ENCODE measurements around the gene EMID1. TPM values are rescaled to one million over a fixed set of nuclear protein-coding genes. Genes with fewer than 3 reads are reported as not detected.

Gene EMID1
- polyA plus RNA-seq, 1 donor: 67.6 TPM

Other genes starting within 250 kb of the EMID1 start
- gene C22orf31, start 144.1 kb upstream of the EMID1 start, polyA plus RNA-seq (ENCODE audit: insufficient read length): 1.5 TPM
- 22.3 TPM for gene KREMEN1, start 132.9 kb upstream of the EMID1 start, polyA plus RNA-seq (ENCODE audit: insufficient read length)
- gene RHBDD3, start 62.1 kb downstream of the EMID1 start, polyA plus RNA-seq (ENCODE audit: insufficient read length): 25.4 TPM
- gene EWSR1, start 62.4 kb downstream of the EMID1 start, polyA plus RNA-seq (ENCODE audit: insufficient read length): 404 TPM
- 5.9 TPM for gene GAS2L1, start 100.8 kb downstream of the EMID1 start, polyA plus RNA-seq (ENCODE audit: insufficient read length)
- gene RASL10A, start 109.8 kb downstream of the EMID1 start, polyA plus RNA-seq (ENCODE audit: insufficient read length): 0.40 TPM
- gene AP1B1, start 182.7 kb downstream of the EMID1 start, polyA plus RNA-seq (ENCODE audit: insufficient read length): 43.9 TPM
- 0.81 TPM for gene RFPL1, start 232.7 kb downstream of the EMID1 start, polyA plus RNA-seq (ENCODE audit: insufficient read length)

Data from left kidney (tissue), 1 donor.